Transverse colon (tissue), 4 donors: ENCODE data around the gene MGST1.

ENCODE experiments used
- CTCF ChIP-seq, 5 experiments: fragments of 200-600 bp in 3 of 5; fragments of 450-650 bp in 2 of 5; sonication (generic) in 3 of 5; IDR thresholded peaks; 1 replicate in 2 of 5; 2 replicates in 3 of 5; pipeline ENCODE4 v1.5.1; 2016 to 2017; ENCODE audit warnings: antibody characterized with exemption in 5 of 5, inconsistent platforms in 3 of 5, mild to moderate bottlenecking in 2 of 5, moderate library complexity in 1 of 5
- EP300 ChIP-seq: sonication (generic); formaldehyde crosslinking; IDR thresholded peaks from one replicate; pipeline ENCODE4 v1.6.1; 2017; ENCODE audit warnings: antibody characterized with exemption, low read depth
- POLR2A ChIP-seq: fragments of 450-650 bp; IDR thresholded peaks from one replicate; pipeline ENCODE4 v1.6.1; 2016; ENCODE audit warnings: antibody characterized with exemption, mild to moderate bottlenecking, moderate library complexity
- POLR2AphosphoS5 ChIP-seq, 3 donors: sonication (generic); formaldehyde crosslinking; IDR thresholded peaks; one replicate each; pipeline ENCODE4 v1.6.1; 2016; ENCODE audit warnings: antibody characterized with exemption in 3 of 3

GRCh38 chr12:16370096-16370495 is 22.7 kb downstream of the MGST1 start:
- TF ChIP-seq EP300 (no peak), CTCF (IDR thresholded peaks at IDR 0.05) (no peak), POLR2AphosphoS5 (IDR thresholded peaks at IDR 0.05) (no peak), POLR2A (no peak)
